H9 (cell line): ENCODE results near the gene THAP9. TPM values are rescaled to one million over a fixed set of nuclear protein-coding genes. Genes with fewer than 3 reads are reported as not detected.

ENCODE experiments used
- DNase-seq: peaks from one replicate; pipeline ENCODE4 v3.0.0-alpha.2; 2017
- H2AFZ ChIP-seq: one replicate; pipeline ENCODE4 v1.6.1; 2013; ENCODE audit warnings: mild to moderate bottlenecking, low read length, control low read depth, moderate library complexity
- H2AK5ac ChIP-seq: 2 replicates; pipeline ENCODE4 v1.6.1; 2013; ENCODE audit warnings: low read length, control low read depth, mixed read lengths; ENCODE audit not compliant: insufficient read length
- H2BK120ac ChIP-seq: one replicate; pipeline ENCODE4 v1.6.1; 2013; ENCODE audit warnings: low read depth, mild to moderate bottlenecking, low read length, control low read depth, inconsistent platforms; ENCODE audit not compliant: poor library complexity, severe bottlenecking
- H2BK12ac ChIP-seq: 2 replicates; pipeline ENCODE4 v1.6.1; 2013; ENCODE audit warnings: low read length, control low read depth, mixed read lengths, low read depth; ENCODE audit not compliant: insufficient read length
- H2BK15ac ChIP-seq: 2 replicates; pipeline ENCODE4 v1.6.1; 2013; ENCODE audit warnings: low read depth, low read length, control low read depth
- H2BK20ac ChIP-seq: one replicate; pipeline ENCODE4 v1.6.1; 2013; ENCODE audit warnings: low read depth, mild to moderate bottlenecking, low read length, control low read depth, inconsistent platforms; ENCODE audit not compliant: poor library complexity, severe bottlenecking
- H2BK5ac ChIP-seq: 2 replicates; pipeline ENCODE4 v1.6.1; 2013; ENCODE audit warnings: low read length, control low read depth, mixed read lengths; ENCODE audit not compliant: insufficient read length
- H3K14ac ChIP-seq: 2 replicates; pipeline ENCODE4 v1.6.1; 2013; ENCODE audit warnings: low read length, control low read depth; ENCODE audit not compliant: insufficient read depth
- H3K18ac ChIP-seq: 2 replicates; pipeline ENCODE4 v1.6.1; 2013; ENCODE audit warnings: low read depth, mild to moderate bottlenecking, mixed read lengths, low read length, control low read depth; ENCODE audit not compliant: insufficient read length
- H3K23ac ChIP-seq: 2 replicates; pipeline ENCODE4 v1.6.1; 2013; ENCODE audit warnings: low read length, control low read depth, mixed read lengths, low read depth; ENCODE audit not compliant: insufficient read length
- H3K23me2 ChIP-seq: 2 replicates; pipeline ENCODE4 v1.6.1; 2013; ENCODE audit warnings: low read depth, mild to moderate bottlenecking, mixed read lengths, low read length, control low read depth; ENCODE audit not compliant: insufficient read length, poor library complexity, severe bottlenecking
- H3K27ac ChIP-seq: 2 replicates; pipeline ENCODE4 v1.5.1; 2013; ENCODE audit warnings: low read length, control low read depth, mixed read lengths, low read depth; ENCODE audit not compliant: insufficient read length
- H3K27me3 ChIP-seq: 2 replicates; pipeline ENCODE4 v1.6.1; 2013; ENCODE audit warnings: low read length, control low read depth, inconsistent platforms; ENCODE audit not compliant: insufficient read depth
- H3K4ac ChIP-seq: 2 replicates; pipeline ENCODE4 v1.6.1; 2013; ENCODE audit warnings: low read depth, mild to moderate bottlenecking, control low read depth, inconsistent platforms, low read length, moderate library complexity
- H3K4me1 ChIP-seq: 2 replicates; pipeline ENCODE4 v1.6.1; 2013; ENCODE audit warnings: low read length, control low read depth, inconsistent platforms; ENCODE audit not compliant: insufficient read depth
- H3K4me2 ChIP-seq: 2 replicates; pipeline ENCODE4 v1.6.1; 2013; ENCODE audit warnings: low read length, control low read depth, mixed read lengths; ENCODE audit not compliant: insufficient read length, insufficient read depth
- H3K56ac ChIP-seq: 2 replicates; pipeline ENCODE4 v1.6.1; 2013; ENCODE audit warnings: low read depth, mild to moderate bottlenecking, mixed read lengths, low read length, control low read depth; ENCODE audit not compliant: insufficient read length
- H3K79me1 ChIP-seq: 2 replicates; pipeline ENCODE4 v1.6.1; 2013; ENCODE audit warnings: low read depth, mild to moderate bottlenecking, moderate library complexity, low read length, control low read depth, inconsistent platforms; ENCODE audit not compliant: insufficient read depth, poor library complexity, severe bottlenecking
- H3K79me2 ChIP-seq: 2 replicates; pipeline ENCODE4 v1.6.1; 2013; ENCODE audit warnings: low read length, control low read depth, inconsistent platforms; ENCODE audit not compliant: insufficient read depth
- H3K9ac ChIP-seq: 2 replicates; pipeline ENCODE4 v1.6.1; 2013; ENCODE audit warnings: low read length, control low read depth, mixed read lengths; ENCODE audit not compliant: insufficient read length; ENCODE audit errors: extremely low read depth
- H3K9me3 ChIP-seq: one replicate; pipeline ENCODE4 v1.6.1; 2013; ENCODE audit warnings: low read depth, low read length, inconsistent platforms; ENCODE audit not compliant: control insufficient read depth
- H3T11ph ChIP-seq: one replicate; pipeline ENCODE4 v1.6.1; 2013; ENCODE audit warnings: mild to moderate bottlenecking, low read length, control low read depth, inconsistent platforms
- H4K20me1 ChIP-seq: one replicate; pipeline ENCODE4 v1.6.1; 2013; ENCODE audit not compliant: control insufficient read depth, insufficient read length, insufficient read depth
- H4K5ac ChIP-seq: 2 replicates; pipeline ENCODE4 v1.6.1; 2013; ENCODE audit warnings: low read depth, mild to moderate bottlenecking, mixed read lengths, low read length, control low read depth; ENCODE audit not compliant: insufficient read length
- H4K8ac ChIP-seq: replicated peaks from 2 replicates; pipeline ENCODE4 v1.6.1; 2013; ENCODE audit warnings: low read length, control low read depth, mixed read lengths, low read depth; ENCODE audit not compliant: insufficient read length
- H4K91ac ChIP-seq: 2 replicates; pipeline ENCODE4 v1.6.1; 2013; ENCODE audit warnings: low read depth, mild to moderate bottlenecking, moderate library complexity, mixed read lengths, low read length, control low read depth; ENCODE audit not compliant: insufficient read length
- H3K27ac Mint-ChIP-seq, 3 experiments: 2 replicates in 2 of 3; 3 replicates in 1 of 3; pipeline ENCODE4 v1.8.0; 2020 to 2021; ENCODE audit warnings: mixed read lengths in 3 of 3, mild to moderate bottlenecking in 1 of 3, moderate library complexity in 1 of 3
- H3K27me3 Mint-ChIP-seq: 2 replicates; pipeline ENCODE4 v1.8.0; 2021; ENCODE audit warnings: low read depth, mild to moderate bottlenecking, moderate library complexity, mixed read lengths
- H3K36me3 Mint-ChIP-seq, 3 experiments: 2 replicates in 2 of 3; 3 replicates in 1 of 3; pipeline ENCODE4 v1.8.0; 2020 to 2021; ENCODE audit warnings: low read depth in 3 of 3, mixed read lengths in 3 of 3; ENCODE audit not compliant: insufficient read depth in 1 of 3
- H3K4me1 Mint-ChIP-seq, 2 experiments: 2 replicates each; pipeline ENCODE4 v1.8.0; 2020; ENCODE audit warnings: mixed read lengths in 2 of 2
- H3K4me3 Mint-ChIP-seq, 2 experiments: 2 replicates in 1 of 2; 3 replicates in 1 of 2; pipeline ENCODE4 v1.8.0; 2020 to 2021; ENCODE audit warnings: mild to moderate bottlenecking in 2 of 2, mixed read lengths in 2 of 2, moderate library complexity in 1 of 2
- H3K9me3 Mint-ChIP-seq, 2 experiments: 2 replicates in 1 of 2; 3 replicates in 1 of 2; pipeline ENCODE4 v1.8.0; 2020; ENCODE audit warnings: mild to moderate bottlenecking in 2 of 2, mixed read lengths in 2 of 2, moderate library complexity in 1 of 2
- WGBS: extraction: QIAGEN DNeasy Blood & Tissue Kit; methylation state at CpG from one replicate; pipeline ENCODE4 v1.1.7; 2013; ENCODE audit warnings: missing lambda C conversion rate, low lambda C conversion rate, mixed read lengths; ENCODE audit not compliant: insufficient read length; ENCODE audit errors: extremely low coverage; 5-methylcytosine and 5-hydroxymethylcytosine counted together
- total RNA-seq: library from RNA; stranded (reverse); gene quantifications from 2 replicates; pipeline ENCODE4 v1.2.1, GENCODE V29; 2021
- TF ChIP-seq, protein P1 (sequence below): fragments of 200-600 bp; sonication (generic); conservative IDR thresholded peaks from 3 replicates; pipeline ENCODE4 v1.8.0; 2021; ENCODE audit warnings: antibody characterized with exemption, mild to moderate bottlenecking

Gene THAP9
- total RNA-seq, 1 experiment from 2014 or later: 14.8 TPM

DNA sequence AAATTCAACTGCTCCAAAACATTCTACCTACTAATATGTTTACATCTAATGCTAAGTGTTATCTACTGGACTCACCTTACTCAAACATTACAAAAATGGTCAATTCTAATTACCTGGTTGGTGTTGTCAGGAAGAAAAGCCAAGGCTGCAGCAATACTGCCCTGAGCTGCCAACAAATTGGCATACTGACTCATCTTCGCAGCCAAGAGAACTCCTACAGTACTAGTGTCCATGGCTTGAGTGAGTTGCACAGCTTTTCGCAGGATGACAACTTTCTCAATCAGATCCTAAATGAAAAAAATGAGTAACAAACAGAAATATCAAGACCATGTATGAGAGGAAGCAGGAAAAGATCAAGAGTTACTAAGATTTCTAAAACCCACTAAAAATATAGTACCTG lies 49.2 kb upstream of the THAP9 start:
- Histone ChIP-seq H3K27me3 (no peaks in the 10 kb centered on the region), H2BK5ac (no peak overlapping the region), H4K20me1 (no peaks in the 10 kb centered on the region), H3K56ac (no peak overlapping the region), H4K91ac (no peak overlapping the region), H3K4me1 (no peaks in the 10 kb centered on the region), H3T11ph (no peak overlapping the region), H3K4me2 (no peak overlapping the region), H4K5ac (no peak overlapping the region), H3K23me2 (no peaks in the 10 kb centered on the region), H3K18ac (no peak overlapping the region), H3K14ac (no peak overlapping the region), H2AFZ (no peak overlapping the region), H2BK20ac (no peak overlapping the region), H2AK5ac (no peak overlapping the region), H2BK15ac (no peak overlapping the region), H3K79me1 (no peaks in the 10 kb centered on the region), H2BK12ac (no peak overlapping the region), H3K9ac (no peak overlapping the region), H3K23ac (no peak overlapping the region), H3K9me3 (no peaks in the 10 kb centered on the region), H2BK120ac (no peak overlapping the region), H3K4ac (no peak overlapping the region), H3K79me2 (no peaks in the 10 kb centered on the region), H4K8ac (no peak overlapping the region), H3K27ac (no peak overlapping the region)
- Mint-ChIP-seq H3K4me3 (no peak overlapping the region), H3K27ac (no peak overlapping the region), H3K4me1 (no peaks in the 10 kb centered on the region), H3K9me3 (no peaks in the 10 kb centered on the region), H3K27me3 (no peaks in the 10 kb centered on the region), H3K36me3 (peaks cover 37 to 83% (median 75%) of the 10 kb centered on the region in 3 experiments; a peak in 6 of 7 replicates)
- TF ChIP-seq, protein P1, sequence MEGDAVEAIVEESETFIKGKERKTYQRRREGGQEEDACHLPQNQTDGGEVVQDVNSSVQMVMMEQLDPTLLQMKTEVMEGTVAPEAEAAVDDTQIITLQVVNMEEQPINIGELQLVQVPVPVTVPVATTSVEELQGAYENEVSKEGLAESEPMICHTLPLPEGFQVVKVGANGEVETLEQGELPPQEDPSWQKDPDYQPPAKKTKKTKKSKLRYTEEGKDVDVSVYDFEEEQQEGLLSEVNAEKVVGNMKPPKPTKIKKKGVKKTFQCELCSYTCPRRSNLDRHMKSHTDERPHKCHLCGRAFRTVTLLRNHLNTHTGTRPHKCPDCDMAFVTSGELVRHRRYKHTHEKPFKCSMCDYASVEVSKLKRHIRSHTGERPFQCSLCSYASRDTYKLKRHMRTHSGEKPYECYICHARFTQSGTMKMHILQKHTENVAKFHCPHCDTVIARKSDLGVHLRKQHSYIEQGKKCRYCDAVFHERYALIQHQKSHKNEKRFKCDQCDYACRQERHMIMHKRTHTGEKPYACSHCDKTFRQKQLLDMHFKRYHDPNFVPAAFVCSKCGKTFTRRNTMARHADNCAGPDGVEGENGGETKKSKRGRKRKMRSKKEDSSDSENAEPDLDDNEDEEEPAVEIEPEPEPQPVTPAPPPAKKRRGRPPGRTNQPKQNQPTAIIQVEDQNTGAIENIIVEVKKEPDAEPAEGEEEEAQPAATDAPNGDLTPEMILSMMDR: no peak
- DNase-seq: no peak
- no CpG with 5 or more reads among the region's 2 CpGs for WGBS
